Activated T-helper 17 cell treated with anti-CD3 and anti-CD28 coated beads, Interleukin-2, amount 50 U/mL, for 72 hours (primary cell): ENCODE measurements around the gene STRIP1. TPM values are rescaled to one million over a fixed set of nuclear protein-coding genes. Genes with fewer than 3 reads are reported as not detected.
"Not testable (repeated sequence)": the region's sequence is repeated elsewhere in the genome, so short reads cannot be mapped to it uniquely, and the experiment has no call there.

Source experiments
- ATAC-seq: fragments of 150-1000 bp; cut with Tn5 transposase; replicated peaks from 2 replicates; pipeline ENCODE4 v1.10.0; 2021; ENCODE audit warnings: mild to moderate bottlenecking, moderate library complexity
- H3K27ac Mint-ChIP-seq: one replicate; pipeline ENCODE4 v1.8.0; 2022; ENCODE audit warnings: mixed read lengths
- H3K27me3 Mint-ChIP-seq: one replicate; pipeline ENCODE4 v1.8.0; 2022; ENCODE audit warnings: mixed read lengths
- H3K36me3 Mint-ChIP-seq: one replicate; pipeline ENCODE4 v1.8.0; 2022; ENCODE audit warnings: low read depth, mild to moderate bottlenecking, mixed read lengths
- H3K4me1 Mint-ChIP-seq: one replicate; pipeline ENCODE4 v1.8.0; 2022; ENCODE audit warnings: mixed read lengths
- H3K4me3 Mint-ChIP-seq: one replicate; pipeline ENCODE4 v1.8.0; 2022; ENCODE audit warnings: mild to moderate bottlenecking, mixed read lengths
- H3K9me3 Mint-ChIP-seq: one replicate; pipeline ENCODE4 v1.8.0; 2022; ENCODE audit warnings: mixed read lengths
- total RNA-seq, 2 donors: library from RNA; stranded (reverse); gene quantifications; one replicate each; pipeline ENCODE4 v1.2.3, GENCODE V29; 2022

STRIP1 gene
- total RNA-seq, 2 donors from 2014 or later = 21.4 to 31.1 TPM

GRCh38 chr1:110064576-110065337 is 30.3 kb downstream of the STRIP1 start:
- peaks cover 17% of the 10 kb centered on the region for H3K27me3 Mint-ChIP-seq

GRCh38 chr1:110065841-110066240 is 31.4 kb downstream of the STRIP1 start:
- Mint-ChIP-seq H3K4me3 (no peak overlapping the region), H3K27ac (no peak overlapping the region), H3K9me3 (no peaks in the 10 kb centered on the region), H3K36me3 (peaks cover 7% of the 10 kb centered on the region), H3K4me1 (peaks cover 6% of the 10 kb centered on the region), H3K27me3 (peaks cover 18% of the 10 kb centered on the region)
- no peak for ATAC-seq

More at GRCh38 chr1:110064576-110065337, 30.3 kb downstream of the STRIP1 start:
- Mint-ChIP-seq H3K4me1 (peaks cover 10% of the 10 kb centered on the region), H3K9me3 (no peaks in the 10 kb centered on the region), H3K36me3 (peaks cover 14% of the 10 kb centered on the region), H3K4me3 (no peak overlapping the region), H3K27ac (no peak overlapping the region)
- ATAC-seq = no peak

- H3K36me3 Mint-ChIP-seq = peaks cover 7% of the 10 kb centered on the region
- peak overlapping the region; percentile 34 for H3K4me3 Mint-ChIP-seq
- ATAC-seq = no peak
- no peaks in the 10 kb centered on the region for H3K9me3 Mint-ChIP-seq
- peaks cover 6% of the 10 kb centered on the region for H3K4me1 Mint-ChIP-seq
- no peak overlapping the region for H3K27ac Mint-ChIP-seq
- peaks cover 30% of the 10 kb centered on the region for H3K27me3 Mint-ChIP-seq
These were observed 33.1 kb downstream of the STRIP1 start for GRCh38 chr1:110067479-110067892.

GRCh38 chr1:110067893-110068645 is 33.6 kb downstream of the STRIP1 start:
- peaks cover 35% of the 10 kb centered on the region for H3K27me3 Mint-ChIP-seq
- no peak overlapping the region for H3K27ac Mint-ChIP-seq
- ATAC-seq = no peak
- H3K36me3 Mint-ChIP-seq = peaks cover 7% of the 10 kb centered on the region
- peak overlapping the region; percentile 43 for H3K4me3 Mint-ChIP-seq
- H3K9me3 Mint-ChIP-seq = no peaks in the 10 kb centered on the region
- peaks cover 6% of the 10 kb centered on the region for H3K4me1 Mint-ChIP-seq

GRCh38 chr1:110068646-110069403 is 34.4 kb downstream of the STRIP1 start:
- no peaks in the 10 kb centered on the region for H3K9me3 Mint-ChIP-seq
- peaks cover 7% of the 10 kb centered on the region for H3K36me3 Mint-ChIP-seq
- peak; percentile 18 for ATAC-seq
- no peak overlapping the region for H3K27ac Mint-ChIP-seq
- H3K4me1 Mint-ChIP-seq = peaks cover 6% of the 10 kb centered on the region
- H3K4me3 Mint-ChIP-seq = peak overlapping the region; percentile 43
- H3K27me3 Mint-ChIP-seq = peaks cover 35% of the 10 kb centered on the region

GRCh38 chr1:110069404-110070281 is 35.2 kb downstream of the STRIP1 start:
- peak; percentile 24 for ATAC-seq
- Mint-ChIP-seq H3K9me3 (no peaks in the 10 kb centered on the region), H3K4me3 (peak overlapping the region; percentile 38), H3K36me3 (peaks cover 7% of the 10 kb centered on the region), H3K27me3 (peaks cover 35% of the 10 kb centered on the region), H3K4me1 (peaks cover 6% of the 10 kb centered on the region), H3K27ac (no peak overlapping the region)

GRCh38 chr1:110070282-110070669 is 35.9 kb downstream of the STRIP1 start:
- Mint-ChIP-seq H3K4me1 (peaks cover 6% of the 10 kb centered on the region), H3K9me3 (no peaks in the 10 kb centered on the region), H3K4me3 (peak overlapping the region; percentile 38), H3K27me3 (peaks cover 35% of the 10 kb centered on the region), H3K36me3 (peaks cover 7% of the 10 kb centered on the region), H3K27ac (no peak overlapping the region)
- peak; percentile 14 for ATAC-seq

- H3K27me3 Mint-ChIP-seq = peaks cover 35% of the 10 kb centered on the region
- peak within 1 kb of the TSS; percentile 38 for H3K4me3 Mint-ChIP-seq
- no peak within 1 kb of the TSS for H3K27ac Mint-ChIP-seq
- H3K36me3 Mint-ChIP-seq = peaks cover 7% of the 10 kb centered on the region
- no peak for ATAC-seq
- H3K9me3 Mint-ChIP-seq = no peaks in the 10 kb centered on the region
- H3K4me1 Mint-ChIP-seq = peaks cover 6% of the 10 kb centered on the region
These were observed 36.3 kb downstream of the STRIP1 start, which contains the start of gene ALX3 for GRCh38 chr1:110070671-110071242. TSS of gene ALX3 (minus strand) at chr1:110070672. CDS start at chr1:110070612, 60 bp downstream.

GRCh38 chr1:110074166-110074565 is 39.7 kb downstream of the STRIP1 start:
- no peaks in the 10 kb centered on the region for H3K36me3 Mint-ChIP-seq
- H3K4me1 Mint-ChIP-seq = no peaks in the 10 kb centered on the region
- no peak for ATAC-seq
- no peak overlapping the region for H3K27ac Mint-ChIP-seq
- no peaks in the 10 kb centered on the region for H3K9me3 Mint-ChIP-seq
- peaks cover 23% of the 10 kb centered on the region for H3K27me3 Mint-ChIP-seq
- no peak overlapping the region for H3K4me3 Mint-ChIP-seq

GRCh38 chr1:110076789-110077500 is 42.5 kb downstream of the STRIP1 start:
- Mint-ChIP-seq H3K4me1 (no peaks in the 10 kb centered on the region), H3K27ac (no peak overlapping the region), H3K36me3 (no peaks in the 10 kb centered on the region), H3K9me3 (no peaks in the 10 kb centered on the region), H3K4me3 (no peak overlapping the region), H3K27me3 (peaks cover 18% of the 10 kb centered on the region)
- ATAC-seq = no peak

GRCh38 chr1:110079995-110080394 is 45.6 kb downstream of the STRIP1 start:
- not testable (repeated sequence) for H3K27ac Mint-ChIP-seq, H3K9me3 Mint-ChIP-seq, H3K36me3 Mint-ChIP-seq, H3K4me3 Mint-ChIP-seq, H3K4me1 Mint-ChIP-seq, ATAC-seq
- peaks cover 22% of the 10 kb centered on the region for H3K27me3 Mint-ChIP-seq

- no peak for ATAC-seq
- H3K9me3 Mint-ChIP-seq = no peaks in the 10 kb centered on the region
- peaks cover 28% of the 10 kb centered on the region for H3K27me3 Mint-ChIP-seq
- H3K4me3 Mint-ChIP-seq = no peak overlapping the region
- no peak overlapping the region for H3K27ac Mint-ChIP-seq
- H3K4me1 Mint-ChIP-seq = peaks cover 5% of the 10 kb centered on the region
- H3K36me3 Mint-ChIP-seq = no peaks in the 10 kb centered on the region
These were observed 46.6 kb downstream of the STRIP1 start for GRCh38 chr1:110081061-110081460.

GRCh38 chr1:110082477-110082876 is 48.1 kb downstream of the STRIP1 start:
- peaks cover 36% of the 10 kb centered on the region for H3K27me3 Mint-ChIP-seq
- H3K27ac Mint-ChIP-seq = no peak overlapping the region
- peak overlapping the region; percentile 7 for H3K4me3 Mint-ChIP-seq
- no peaks in the 10 kb centered on the region for H3K9me3 Mint-ChIP-seq
- no peaks in the 10 kb centered on the region for H3K36me3 Mint-ChIP-seq
- H3K4me1 Mint-ChIP-seq = peaks cover 5% of the 10 kb centered on the region
- no peak for ATAC-seq
